Measurements from ENCODE around the gene MOGAT3.

DNA sequence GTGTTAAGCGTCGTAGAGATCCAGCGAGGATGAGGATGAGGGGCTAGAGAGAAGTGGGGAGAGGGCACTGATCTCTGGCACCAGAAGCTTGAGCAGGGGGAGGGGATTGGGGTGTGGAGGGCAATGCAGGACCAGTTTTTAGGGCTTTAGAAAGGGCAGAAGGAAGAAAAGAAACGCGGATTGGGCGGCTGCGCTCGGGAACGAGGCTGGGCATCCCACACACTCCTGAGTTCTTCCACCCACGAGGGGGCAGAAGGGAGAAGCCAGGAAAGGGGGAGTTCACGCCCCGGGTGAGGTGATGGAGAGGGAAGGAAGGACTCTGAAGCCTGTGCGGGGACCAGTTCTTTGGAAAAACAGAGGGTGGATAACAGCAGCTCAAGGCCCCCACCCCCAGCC, 29.4 kb downstream of the MOGAT3 start:
- TF ChIP-seq GATA2 (IDR thresholded peaks at IDR 0.05; ENCODE audit: low read depth, low read length) (no peak), GATA3 (IDR thresholded peaks at IDR 0.05; ENCODE audit: low read depth, low read length) (no peak)

All from SH-SY5Y (cell line).